ENCODE results near the gene LIMK2.

The LIMK2 gene

DNA sequence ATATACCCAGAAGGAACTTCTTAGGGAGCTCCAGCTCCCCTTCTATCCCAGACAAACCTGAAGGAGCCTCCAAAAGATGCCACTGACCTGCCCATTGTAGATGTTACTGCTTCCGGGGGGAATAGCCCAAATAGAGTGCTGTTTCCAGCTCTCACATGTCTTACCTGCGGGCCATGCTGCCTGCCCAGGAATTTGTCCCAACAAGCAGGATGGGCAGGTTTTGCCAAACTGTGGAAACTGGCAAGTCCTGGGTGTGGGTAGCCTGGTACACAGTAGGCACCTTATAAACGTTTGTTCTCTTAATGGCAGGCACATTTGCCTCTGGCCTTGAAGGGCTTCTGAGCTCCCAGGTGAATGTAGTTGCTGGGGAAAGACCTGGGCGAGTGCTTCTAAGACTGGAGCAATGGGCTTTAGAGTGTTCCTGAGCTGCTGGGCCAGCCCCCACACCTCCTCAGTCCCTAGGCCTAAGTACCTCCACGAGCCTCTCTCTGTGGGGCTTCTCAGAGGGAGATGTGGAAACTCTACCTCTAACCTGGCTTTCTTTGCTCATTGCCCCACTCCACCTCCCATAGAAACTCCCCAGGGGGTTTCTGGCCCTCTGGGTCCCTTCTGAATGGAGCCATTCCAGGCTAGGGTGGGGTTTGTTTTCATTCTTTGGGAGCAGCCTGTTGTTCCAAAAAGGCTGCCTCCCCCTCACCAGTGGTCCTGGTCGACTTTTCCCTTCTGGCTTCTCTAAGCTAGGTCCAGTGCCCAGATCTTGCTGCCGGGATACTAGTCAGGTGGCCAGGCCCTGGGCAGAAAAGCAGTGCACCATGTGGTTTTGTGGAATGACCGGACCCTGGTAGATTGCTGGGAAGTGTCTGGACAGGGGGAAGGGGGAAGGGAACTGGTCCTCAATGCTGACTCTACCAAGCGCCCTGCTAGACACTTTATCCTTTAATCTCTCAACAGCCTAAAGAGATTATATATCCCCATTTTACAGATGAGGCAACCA lies 37.2 kb downstream of the LIMK2 start:
- peak overlapping the region; percentile 37 for H3K27ac ChIP-seq (ENCODE audit: low read depth, low read length)
- H3K9me3 ChIP-seq (ENCODE audit: control insufficient read depth in 5 of 5, low read length in 5 of 5): no peaks in the 10 kb centered on the region
- H3K4me1 ChIP-seq (ENCODE audit: control insufficient read depth in 5 of 5, insufficient read depth in 5 of 5, low read length in 5 of 5): peaks cover 1 to 41% (median 35%) of the 10 kb centered on the region in 5 donors
- no peaks in the 10 kb centered on the region for H3K27me3 ChIP-seq (ENCODE audit: control insufficient read depth in 5 of 5, insufficient read depth in 4 of 5, low read length in 5 of 5)
- H3K36me3 ChIP-seq (ENCODE audit: control insufficient read depth in 5 of 5, insufficient read depth in 5 of 5, low read length in 5 of 5): peaks cover 0 to 5% (median 0%) of the 10 kb centered on the region in 5 donors
- peak overlapping the region; percentile 53 to 69 (median 56) for H3K4me3 ChIP-seq (ENCODE audit: low read depth in 1 of 5, low read length in 5 of 5)
- peak overlapping the region; percentile 33 to 73 (median 48) for H3K9ac ChIP-seq (ENCODE audit: low read length in 5 of 5)

DNA sequence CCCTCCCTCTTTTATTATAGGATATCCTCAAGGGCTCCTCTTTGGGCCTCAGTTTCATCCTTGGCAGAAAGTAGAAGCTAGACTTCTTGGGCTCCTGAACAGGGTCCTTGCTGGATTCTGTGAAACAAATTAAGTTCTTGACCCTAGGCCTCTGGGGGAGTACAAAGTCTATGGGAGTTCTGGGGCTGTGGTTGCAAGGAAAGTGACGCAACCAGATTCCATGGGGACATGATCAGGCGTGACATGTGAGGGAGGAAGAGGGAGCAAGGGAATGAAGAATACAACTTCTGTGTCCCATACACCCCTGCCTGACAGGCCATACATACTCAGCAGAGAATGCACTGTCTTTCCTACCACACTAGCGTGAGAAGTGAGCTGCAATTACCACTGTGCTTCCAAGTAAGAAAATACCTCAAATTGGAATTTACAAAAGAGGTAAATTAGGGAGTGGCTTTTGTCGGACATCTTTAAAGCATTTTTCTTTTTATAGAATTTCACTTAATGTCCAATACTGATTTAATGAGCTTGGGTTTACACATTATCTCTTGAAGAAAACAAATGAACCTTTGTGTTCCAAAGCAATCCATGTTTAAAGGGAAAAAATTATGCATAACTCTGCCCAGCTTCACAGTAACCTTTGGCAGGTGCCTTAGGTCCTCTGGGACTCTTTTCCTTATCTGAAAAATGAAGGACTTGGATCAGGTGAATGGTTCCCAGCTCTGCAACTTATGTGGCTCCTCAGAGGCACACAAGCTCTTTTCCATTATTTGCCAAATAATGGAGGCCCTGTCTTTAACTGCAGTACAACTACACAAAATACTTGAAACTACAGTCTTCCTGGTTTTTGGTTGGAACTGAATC lies 38.9 kb downstream of the LIMK2 start:
- H3K4me1 ChIP-seq (ENCODE audit: control insufficient read depth in 5 of 5, insufficient read depth in 5 of 5, low read length in 5 of 5): peaks cover 1 to 43% (median 35%) of the 10 kb centered on the region in 5 donors
- H3K27ac ChIP-seq (ENCODE audit: low read depth, low read length): no peak overlapping the region
- H3K9ac ChIP-seq (ENCODE audit: low read length in 5 of 5): peak overlapping the region in 1 of 5 donors; percentile 15
- no peaks in the 10 kb centered on the region for H3K27me3 ChIP-seq (ENCODE audit: control insufficient read depth in 5 of 5, insufficient read depth in 4 of 5, low read length in 5 of 5)
- H3K4me3 ChIP-seq (ENCODE audit: low read depth in 1 of 5, low read length in 5 of 5): no peak overlapping the region
- H3K36me3 ChIP-seq (ENCODE audit: control insufficient read depth in 5 of 5, insufficient read depth in 5 of 5, low read length in 5 of 5): peaks cover 0 to 5% (median 0%) of the 10 kb centered on the region in 5 donors
- no peaks in the 10 kb centered on the region for H3K9me3 ChIP-seq (ENCODE audit: control insufficient read depth in 5 of 5, low read length in 5 of 5)

DNA sequence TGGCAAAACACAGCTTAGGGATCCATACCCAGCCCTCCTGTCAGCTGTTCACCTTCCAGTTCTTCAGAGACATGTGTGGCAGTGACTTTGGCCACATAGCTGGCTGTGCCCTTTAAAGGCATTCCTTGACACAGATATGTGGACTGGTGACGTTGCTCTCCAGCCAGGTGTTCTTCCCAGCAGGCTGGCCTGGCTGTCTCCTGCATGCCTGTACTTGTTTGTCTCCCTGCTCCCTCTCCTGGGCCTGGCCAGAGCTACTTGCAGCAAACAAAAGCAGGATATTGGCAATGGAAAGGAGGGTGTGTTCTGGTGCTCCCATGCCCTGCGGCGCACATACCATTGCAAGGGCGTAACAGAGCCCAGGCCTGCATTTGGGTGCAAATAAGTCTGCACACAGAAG lies 41.9 kb downstream of the LIMK2 start:
- H3K4me3 ChIP-seq (ENCODE audit: low read depth in 1 of 5, low read length in 5 of 5): no peak overlapping the region
- peaks cover 4 to 15% (median 9%) of the 10 kb centered on the region in 5 donors for H3K36me3 ChIP-seq (ENCODE audit: control insufficient read depth in 5 of 5, insufficient read depth in 5 of 5, low read length in 5 of 5)
- no peaks in the 10 kb centered on the region for H3K9me3 ChIP-seq (ENCODE audit: control insufficient read depth in 5 of 5, low read length in 5 of 5)
- no peaks in the 10 kb centered on the region for H3K27me3 ChIP-seq (ENCODE audit: control insufficient read depth in 5 of 5, insufficient read depth in 4 of 5, low read length in 5 of 5)
- peaks cover under 1 to 28% (median 22%) of the 10 kb centered on the region in 5 donors for H3K4me1 ChIP-seq (ENCODE audit: control insufficient read depth in 5 of 5, insufficient read depth in 5 of 5, low read length in 5 of 5)
- no peak overlapping the region for H3K9ac ChIP-seq (ENCODE audit: low read length in 5 of 5)
- H3K27ac ChIP-seq (ENCODE audit: low read depth, low read length): no peak overlapping the region

- peaks cover 8 to 57% (median 50%) of the 10 kb centered on the region in 5 donors for H3K36me3 ChIP-seq (ENCODE audit: control insufficient read depth in 5 of 5, insufficient read depth in 5 of 5, low read length in 5 of 5)
- H3K27me3 ChIP-seq (ENCODE audit: control insufficient read depth in 5 of 5, insufficient read depth in 4 of 5, low read length in 5 of 5): no peaks in the 10 kb centered on the region
- H3K4me3 ChIP-seq (ENCODE audit: low read depth in 1 of 5, low read length in 5 of 5): no peak overlapping the region
- no peaks in the 10 kb centered on the region for H3K9me3 ChIP-seq (ENCODE audit: control insufficient read depth in 5 of 5, low read length in 5 of 5)
- no peak overlapping the region for H3K27ac ChIP-seq (ENCODE audit: low read depth, low read length)
- H3K9ac ChIP-seq (ENCODE audit: low read length in 5 of 5): no peak overlapping the region
- H3K4me1 ChIP-seq (ENCODE audit: control insufficient read depth in 5 of 5, insufficient read depth in 5 of 5, low read length in 5 of 5): no peaks in the 10 kb centered on the region
Measured at GRCh38 chr22:31259798-31260473, 47.8 kb downstream of the LIMK2 start.

- Histone ChIP-seq H3K9me3 (ENCODE audit: control insufficient read depth in 5 of 5, low read length in 5 of 5) (no peaks in the 10 kb centered on the region), H3K27me3 (ENCODE audit: control insufficient read depth in 5 of 5, insufficient read depth in 4 of 5, low read length in 5 of 5) (no peaks in the 10 kb centered on the region), H3K4me1 (ENCODE audit: control insufficient read depth in 5 of 5, insufficient read depth in 5 of 5, low read length in 5 of 5) (no peaks in the 10 kb centered on the region), H3K4me3 (ENCODE audit: low read depth in 1 of 5, low read length in 5 of 5) (no peak overlapping the region), H3K27ac (ENCODE audit: low read depth, low read length) (no peak overlapping the region), H3K36me3 (ENCODE audit: control insufficient read depth in 5 of 5, insufficient read depth in 5 of 5, low read length in 5 of 5) (peaks cover 8 to 57% (median 50%) of the 10 kb centered on the region in 5 donors), H3K9ac (ENCODE audit: low read length in 5 of 5) (no peak overlapping the region)
Measured at GRCh38 chr22:31260474-31260856, 48.4 kb downstream of the LIMK2 start.

- Histone ChIP-seq H3K4me3 (ENCODE audit: low read depth in 1 of 5, low read length in 5 of 5) (no peak overlapping the region), H3K27me3 (ENCODE audit: control insufficient read depth in 5 of 5, insufficient read depth in 4 of 5, low read length in 5 of 5) (no peaks in the 10 kb centered on the region), H3K9ac (ENCODE audit: low read length in 5 of 5) (peak overlapping the region in 1 of 5 donors; percentile 13), H3K36me3 (ENCODE audit: control insufficient read depth in 5 of 5, insufficient read depth in 5 of 5, low read length in 5 of 5) (peaks cover 8 to 76% (median 70%) of the 10 kb centered on the region in 5 donors), H3K27ac (ENCODE audit: low read depth, low read length) (no peak overlapping the region), H3K9me3 (ENCODE audit: control insufficient read depth in 5 of 5, low read length in 5 of 5) (no peaks in the 10 kb centered on the region), H3K4me1 (ENCODE audit: control insufficient read depth in 5 of 5, insufficient read depth in 5 of 5, low read length in 5 of 5) (no peaks in the 10 kb centered on the region)
Measured at GRCh38 chr22:31262312-31263133, 50.4 kb downstream of the LIMK2 start.

DNA sequence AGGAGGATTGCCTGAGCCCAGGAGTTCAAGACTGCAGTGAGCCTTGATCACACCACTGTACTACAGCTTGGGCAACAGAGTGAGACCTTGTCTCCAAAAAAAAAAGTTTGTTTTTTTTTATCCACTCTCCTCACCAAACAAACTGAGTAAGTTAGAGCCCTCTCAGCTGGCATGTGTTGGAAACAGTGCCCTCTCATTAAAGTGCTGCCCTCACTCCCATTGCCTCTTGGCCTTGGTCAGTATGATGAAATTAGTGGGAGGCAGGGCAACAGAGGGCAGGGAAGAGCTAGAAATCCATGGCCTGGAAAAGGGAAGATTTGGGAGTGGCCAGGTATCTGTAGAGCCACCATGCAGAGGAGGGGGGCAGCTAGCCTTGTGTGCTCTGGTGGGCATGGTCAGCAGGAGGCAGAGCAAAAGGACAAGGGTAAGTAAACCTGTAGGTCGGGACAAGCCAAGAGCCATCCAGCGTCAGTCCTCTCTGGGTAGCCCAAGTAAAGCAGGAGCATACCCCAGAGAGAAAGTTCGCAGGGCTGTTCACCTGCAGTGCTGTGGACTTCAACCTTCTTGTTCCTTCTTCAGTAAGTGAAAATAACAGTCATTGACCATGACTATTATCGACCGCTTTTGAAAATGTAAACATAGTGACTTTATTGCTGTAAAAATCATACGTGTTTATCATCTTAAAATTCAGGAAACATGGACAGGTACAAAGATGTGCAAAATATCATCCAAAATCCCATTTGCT lies 52.0 kb downstream of the LIMK2 start:
- H3K4me1 ChIP-seq (ENCODE audit: control insufficient read depth in 5 of 5, insufficient read depth in 5 of 5, low read length in 5 of 5): no peaks in the 10 kb centered on the region
- peaks cover 5 to 77% (median 69%) of the 10 kb centered on the region in 5 donors for H3K36me3 ChIP-seq (ENCODE audit: control insufficient read depth in 5 of 5, insufficient read depth in 5 of 5, low read length in 5 of 5)

GRCh38 chr22:31268281-31268680 lies 56.2 kb downstream of the LIMK2 start:
- Histone ChIP-seq H3K9me3 (ENCODE audit: control insufficient read depth in 5 of 5, low read length in 5 of 5) (no peaks in the 10 kb centered on the region), H3K4me3 (ENCODE audit: low read depth in 1 of 5, low read length in 5 of 5) (no peak overlapping the region), H3K36me3 (ENCODE audit: control insufficient read depth in 5 of 5, insufficient read depth in 5 of 5, low read length in 5 of 5) (peaks cover 0 to 75% (median 62%) of the 10 kb centered on the region in 5 donors), H3K9ac (ENCODE audit: low read length in 5 of 5) (no peak overlapping the region), H3K27ac (ENCODE audit: low read depth, low read length) (no peak overlapping the region), H3K27me3 (ENCODE audit: control insufficient read depth in 5 of 5, insufficient read depth in 4 of 5, low read length in 5 of 5) (no peaks in the 10 kb centered on the region), H3K4me1 (ENCODE audit: control insufficient read depth in 5 of 5, insufficient read depth in 5 of 5, low read length in 5 of 5) (peaks cover 0 to 2% (median 0%) of the 10 kb centered on the region in 5 donors)

More for the DNA sequence above, 52.0 kb downstream of the LIMK2 start:
- no peak overlapping the region for H3K9ac ChIP-seq (ENCODE audit: low read length in 5 of 5)
- no peaks in the 10 kb centered on the region for H3K27me3 ChIP-seq (ENCODE audit: control insufficient read depth in 5 of 5, insufficient read depth in 4 of 5, low read length in 5 of 5)
- no peak overlapping the region for H3K27ac ChIP-seq (ENCODE audit: low read depth, low read length)
- no peaks in the 10 kb centered on the region for H3K9me3 ChIP-seq (ENCODE audit: control insufficient read depth in 5 of 5, low read length in 5 of 5)
- H3K4me3 ChIP-seq (ENCODE audit: low read depth in 1 of 5, low read length in 5 of 5): no peak overlapping the region

Measured in subcutaneous abdominal adipose tissue (tissue), 5 donors.